HFFc6 (cell line): ENCODE results near the gene KRT28. TPM values are rescaled to one million over a fixed set of nuclear protein-coding genes. Genes with fewer than 3 reads are reported as not detected.

ENCODE experiments used
- DNase-seq: peaks from one replicate; pipeline ENCODE4 v3.0.0-alpha.2; 2018
- H3K27ac Mint-ChIP-seq: 2 replicates; pipeline ENCODE4 v1.8.0; 2020; ENCODE audit warnings: mild to moderate bottlenecking, mixed read lengths
- H3K27me3 Mint-ChIP-seq: 2 replicates; pipeline ENCODE4 v1.8.0; 2021; ENCODE audit warnings: mild to moderate bottlenecking, moderate library complexity, mixed read lengths; ENCODE audit not compliant: insufficient read depth
- H3K36me3 Mint-ChIP-seq: 2 replicates; pipeline ENCODE4 v1.8.0; 2021; ENCODE audit warnings: low read depth, mixed read lengths
- H3K4me1 Mint-ChIP-seq: 2 replicates; pipeline ENCODE4 v1.8.0; 2020; ENCODE audit warnings: low read depth, mixed read lengths
- H3K4me3 Mint-ChIP-seq: 2 replicates; pipeline ENCODE4 v1.8.0; 2020; ENCODE audit warnings: mild to moderate bottlenecking, moderate library complexity, mixed read lengths
- H3K9me3 Mint-ChIP-seq: 2 replicates; pipeline ENCODE4 v1.8.0; 2020; ENCODE audit warnings: mild to moderate bottlenecking, mixed read lengths
- total RNA-seq, 6 experiments: library from RNA; stranded (reverse); fragmentation: NEBNext Ultra II Directional; extraction: Animal tissue kit (Norgen Biotek cat#: 25700); gene quantifications; 2 replicates in 1 of 6; 3 replicates in 5 of 6; pipeline ENCODE4 v1.2.3, GENCODE V29; 2021
- TF ChIP-seq, protein P1 (sequence below): fragments of 200-600 bp; sonication (generic); IDR thresholded peaks from 2 replicates; pipeline ENCODE4 v1.5.0; 2021; ENCODE audit warnings: antibody characterized with exemption, mild to moderate bottlenecking

KRT28 gene
- total RNA-seq, 6 experiments from 2014 or later, result not detected

DNA sequence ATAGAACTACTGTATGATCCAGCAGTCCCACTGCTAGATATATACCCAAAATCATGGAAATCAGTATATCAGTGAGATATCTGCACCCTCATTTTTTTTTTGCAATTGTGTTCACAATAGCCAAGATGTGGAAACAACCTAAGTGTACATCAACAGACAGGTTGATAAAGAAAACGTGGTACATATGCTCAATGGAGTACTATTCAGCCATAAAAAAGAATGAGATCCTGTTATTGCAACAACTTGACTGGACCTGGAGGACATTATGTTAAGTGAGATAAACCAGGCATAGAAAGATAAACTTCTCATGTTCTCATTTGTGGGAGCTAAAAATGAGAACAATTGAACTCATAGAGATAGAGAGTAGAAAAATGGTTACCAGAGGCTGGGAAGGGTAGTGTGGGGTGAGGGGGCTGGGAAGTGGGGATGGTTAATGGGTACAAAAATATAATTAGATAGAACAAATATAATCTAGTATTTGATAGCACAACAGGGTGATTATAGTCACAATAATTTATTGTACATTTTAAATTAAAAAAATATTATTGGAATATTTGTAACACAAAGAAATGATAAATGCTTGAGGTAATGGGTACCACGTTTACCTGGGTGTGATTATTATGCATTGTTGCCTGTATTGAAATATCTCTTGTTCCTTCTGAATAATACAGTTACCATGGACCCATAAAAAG is 30.5 kb upstream of the KRT28 start:
- no peak for DNase-seq
- peaks cover 7% of the 10 kb centered on the region for H3K36me3 Mint-ChIP-seq
- H3K27me3 Mint-ChIP-seq, result no peaks in the 10 kb centered on the region
- TF ChIP-seq, protein P1, sequence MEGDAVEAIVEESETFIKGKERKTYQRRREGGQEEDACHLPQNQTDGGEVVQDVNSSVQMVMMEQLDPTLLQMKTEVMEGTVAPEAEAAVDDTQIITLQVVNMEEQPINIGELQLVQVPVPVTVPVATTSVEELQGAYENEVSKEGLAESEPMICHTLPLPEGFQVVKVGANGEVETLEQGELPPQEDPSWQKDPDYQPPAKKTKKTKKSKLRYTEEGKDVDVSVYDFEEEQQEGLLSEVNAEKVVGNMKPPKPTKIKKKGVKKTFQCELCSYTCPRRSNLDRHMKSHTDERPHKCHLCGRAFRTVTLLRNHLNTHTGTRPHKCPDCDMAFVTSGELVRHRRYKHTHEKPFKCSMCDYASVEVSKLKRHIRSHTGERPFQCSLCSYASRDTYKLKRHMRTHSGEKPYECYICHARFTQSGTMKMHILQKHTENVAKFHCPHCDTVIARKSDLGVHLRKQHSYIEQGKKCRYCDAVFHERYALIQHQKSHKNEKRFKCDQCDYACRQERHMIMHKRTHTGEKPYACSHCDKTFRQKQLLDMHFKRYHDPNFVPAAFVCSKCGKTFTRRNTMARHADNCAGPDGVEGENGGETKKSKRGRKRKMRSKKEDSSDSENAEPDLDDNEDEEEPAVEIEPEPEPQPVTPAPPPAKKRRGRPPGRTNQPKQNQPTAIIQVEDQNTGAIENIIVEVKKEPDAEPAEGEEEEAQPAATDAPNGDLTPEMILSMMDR, result no peak
- H3K27ac Mint-ChIP-seq, result no peak overlapping the region
- 0 out of 2 replicates have a peak, but pooled peaks cover 6% of the 10 kb centered on the region for H3K4me1 Mint-ChIP-seq
- no peaks in the 10 kb centered on the region for H3K9me3 Mint-ChIP-seq
- no peak overlapping the region for H3K4me3 Mint-ChIP-seq

DNA sequence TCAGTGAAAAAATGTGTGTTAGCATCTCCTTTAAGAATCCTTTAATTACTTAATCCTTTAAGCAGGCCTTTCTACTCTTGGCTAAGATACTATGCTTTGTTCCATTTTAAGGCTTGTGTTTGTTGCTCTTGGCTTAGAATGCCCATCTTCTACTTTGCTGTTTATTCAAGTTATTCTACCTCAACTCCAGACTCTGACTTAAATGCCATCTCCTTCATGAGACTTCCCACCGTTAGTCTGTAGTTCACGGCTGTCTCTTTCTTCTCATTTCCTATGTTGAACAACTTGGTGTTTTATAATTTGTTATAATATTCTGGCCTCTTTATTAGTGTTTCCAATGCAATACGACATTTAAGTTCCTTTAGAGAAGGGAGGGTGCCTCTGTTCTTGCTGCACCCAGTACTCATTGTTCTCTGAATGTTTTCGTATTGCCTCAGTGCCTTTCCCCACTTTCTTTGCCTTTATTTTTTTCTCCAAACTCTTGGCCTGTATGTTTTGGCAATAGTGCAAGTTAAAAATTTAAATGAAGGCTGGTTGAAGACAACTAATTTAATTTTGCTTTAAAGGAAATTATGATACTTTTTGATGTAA is 28.8 kb upstream of the KRT28 start:
- TF ChIP-seq, protein P1, result no peak
- Mint-ChIP-seq H3K4me3 (no peak overlapping the region), H3K27ac (no peak overlapping the region), H3K27me3 (no peaks in the 10 kb centered on the region), H3K9me3 (no peaks in the 10 kb centered on the region), H3K36me3 (no peaks in the 10 kb centered on the region; the same call in none of the 2 replicates), H3K4me1 (0 out of 2 replicates have a peak, but pooled peaks cover 6% of the 10 kb centered on the region)
- no peak for DNase-seq

DNA sequence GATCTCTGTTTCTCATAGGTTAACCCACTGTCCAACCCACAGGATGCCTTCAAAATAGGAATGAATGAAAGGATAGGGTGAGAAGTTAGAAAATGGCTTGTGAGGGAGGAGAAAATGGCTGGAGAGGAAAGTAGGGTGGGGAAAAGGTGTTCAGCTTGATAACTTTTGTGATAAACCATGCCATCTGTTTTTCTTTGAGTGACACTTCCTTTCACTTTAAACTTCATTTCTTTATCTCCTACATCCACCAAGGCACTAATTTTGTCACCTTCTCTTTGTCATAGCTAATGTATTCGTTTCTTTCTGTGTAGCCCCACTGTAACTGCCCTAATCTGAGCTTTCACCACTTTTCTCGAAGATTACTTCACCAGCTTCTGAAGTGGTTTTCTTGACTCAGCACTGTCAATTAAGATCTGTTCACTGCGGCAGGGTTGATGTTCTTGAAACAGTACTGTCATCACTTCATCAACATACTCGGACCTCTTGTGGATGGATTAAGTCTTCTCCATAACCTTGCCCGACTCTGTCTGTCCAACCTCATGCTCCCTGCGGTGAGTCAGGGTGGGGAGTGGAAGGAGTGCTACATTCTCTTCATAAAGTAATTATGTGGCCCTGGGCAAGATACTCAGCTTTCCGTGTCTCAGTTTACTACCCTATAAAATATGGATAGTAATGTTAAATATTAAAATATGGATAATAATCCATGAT is 28.1 kb upstream of the KRT28 start:
- Mint-ChIP-seq H3K27ac (no peak overlapping the region), H3K27me3 (no peaks in the 10 kb centered on the region), H3K4me1 (0 out of 2 replicates have a peak, but pooled peaks cover 6% of the 10 kb centered on the region), H3K4me3 (no peak overlapping the region), H3K9me3 (no peaks in the 10 kb centered on the region), H3K36me3 (no peaks in the 10 kb centered on the region; the same call in none of the 2 replicates)
- DNase-seq, result no peak
- TF ChIP-seq, protein P1, result no peak

DNA sequence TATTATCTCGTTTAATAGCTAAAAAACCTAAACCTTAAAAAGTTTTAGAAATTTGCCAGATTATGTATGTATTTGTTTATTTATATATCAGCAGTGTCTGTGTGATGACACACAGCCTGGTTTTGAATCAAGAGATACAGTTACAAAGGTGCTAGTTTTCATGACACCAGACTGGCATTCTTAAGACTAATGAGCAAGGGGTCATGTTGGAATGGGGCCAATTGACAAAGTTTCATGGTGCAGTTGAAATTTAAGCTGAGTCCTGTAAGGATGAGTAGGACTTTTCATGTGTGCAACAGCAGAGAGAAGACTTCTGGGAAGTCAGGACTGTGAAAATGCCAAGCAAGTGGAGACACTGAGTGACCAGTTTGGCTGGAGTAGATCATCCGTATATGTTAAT is 25.8 kb upstream of the KRT28 start:
- Mint-ChIP-seq H3K36me3 (peaks cover 7% of the 10 kb centered on the region), H3K9me3 (no peaks in the 10 kb centered on the region), H3K27me3 (no peaks in the 10 kb centered on the region), H3K27ac (no peak overlapping the region), H3K4me1 (peaks cover 26% of the 10 kb centered on the region), H3K4me3 (no peak overlapping the region)
- TF ChIP-seq, protein P1, result no peak
- DNase-seq, result no peak

DNA sequence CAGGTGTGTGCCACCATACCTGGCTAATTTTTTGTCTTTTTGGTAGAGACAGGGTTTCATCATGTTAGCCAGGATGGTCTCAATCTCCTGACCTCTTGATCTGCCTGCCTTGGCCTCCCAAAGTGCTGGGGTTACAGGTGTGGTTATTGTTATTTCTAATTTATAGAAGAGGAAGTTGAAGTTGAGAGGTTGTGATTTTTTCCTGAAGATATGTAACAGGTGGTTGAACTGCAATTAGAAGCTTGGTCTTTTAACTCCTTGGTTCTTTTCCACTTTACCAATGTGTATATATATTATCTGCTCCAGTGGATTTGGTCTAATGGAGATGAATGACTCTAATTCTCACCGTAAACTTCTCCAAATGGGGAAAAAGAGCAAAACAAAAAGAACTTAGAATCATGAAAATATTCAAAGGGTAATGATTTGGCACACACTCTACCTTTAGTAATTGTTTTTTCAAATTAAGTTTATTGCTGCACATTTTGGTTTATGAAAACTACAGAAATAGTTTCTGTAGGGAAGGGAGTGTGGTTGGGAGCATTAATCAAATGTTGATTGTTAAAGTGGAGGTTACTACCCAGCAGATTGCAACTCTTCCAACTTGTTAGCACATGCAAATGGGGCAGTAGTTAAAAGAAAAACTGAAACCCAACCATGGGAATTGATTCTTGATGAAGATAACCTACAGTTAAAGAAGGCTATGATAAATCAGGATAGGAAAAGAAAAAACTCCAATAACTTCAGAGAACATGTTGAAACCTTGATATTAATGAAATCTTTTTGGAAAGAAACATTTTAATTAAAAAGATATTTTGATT is 24.5 kb upstream of the KRT28 start:
- Mint-ChIP-seq H3K27ac (no peak overlapping the region), H3K4me1 (peaks cover 39% of the 10 kb centered on the region), H3K27me3 (no peaks in the 10 kb centered on the region), H3K36me3 (peaks cover 19% of the 10 kb centered on the region), H3K4me3 (no peak overlapping the region), H3K9me3 (no peaks in the 10 kb centered on the region)
- DNase-seq, result no peak
- TF ChIP-seq, protein P1, result no peak
